Suprapubic skin (tissue), 4 donors: ENCODE measurements around the gene MYO5B.

ENCODE experiments used
- EP300 ChIP-seq: sonication (generic); formaldehyde crosslinking; IDR thresholded peaks from one replicate; pipeline ENCODE4 v1.6.1; 2017; ENCODE audit warnings: antibody characterized with exemption
- POLR2A ChIP-seq, 2 donors: fragments of 450-650 bp; IDR thresholded peaks; one replicate each; pipeline ENCODE4 v1.6.1; 2017; ENCODE audit warnings: antibody characterized with exemption in 2 of 2, mild to moderate bottlenecking in 2 of 2, moderate library complexity in 2 of 2
- POLR2AphosphoS5 ChIP-seq, 3 donors: sonication (generic); formaldehyde crosslinking; IDR thresholded peaks; one replicate each; pipeline ENCODE4 v1.6.1; 2017; ENCODE audit warnings: antibody characterized with exemption in 3 of 3
- TF ChIP-seq, protein P1 (sequence below), 2 donors: fragments of 200-600 bp in 1 of 2; fragments of 450-650 bp in 1 of 2; sonication (generic) in 1 of 2; IDR thresholded peaks; one replicate each; pipeline ENCODE4 v1.5.1; 2016 to 2019; ENCODE audit warnings: antibody characterized with exemption in 2 of 2, mild to moderate bottlenecking in 1 of 2, moderate library complexity in 1 of 2

DNA sequence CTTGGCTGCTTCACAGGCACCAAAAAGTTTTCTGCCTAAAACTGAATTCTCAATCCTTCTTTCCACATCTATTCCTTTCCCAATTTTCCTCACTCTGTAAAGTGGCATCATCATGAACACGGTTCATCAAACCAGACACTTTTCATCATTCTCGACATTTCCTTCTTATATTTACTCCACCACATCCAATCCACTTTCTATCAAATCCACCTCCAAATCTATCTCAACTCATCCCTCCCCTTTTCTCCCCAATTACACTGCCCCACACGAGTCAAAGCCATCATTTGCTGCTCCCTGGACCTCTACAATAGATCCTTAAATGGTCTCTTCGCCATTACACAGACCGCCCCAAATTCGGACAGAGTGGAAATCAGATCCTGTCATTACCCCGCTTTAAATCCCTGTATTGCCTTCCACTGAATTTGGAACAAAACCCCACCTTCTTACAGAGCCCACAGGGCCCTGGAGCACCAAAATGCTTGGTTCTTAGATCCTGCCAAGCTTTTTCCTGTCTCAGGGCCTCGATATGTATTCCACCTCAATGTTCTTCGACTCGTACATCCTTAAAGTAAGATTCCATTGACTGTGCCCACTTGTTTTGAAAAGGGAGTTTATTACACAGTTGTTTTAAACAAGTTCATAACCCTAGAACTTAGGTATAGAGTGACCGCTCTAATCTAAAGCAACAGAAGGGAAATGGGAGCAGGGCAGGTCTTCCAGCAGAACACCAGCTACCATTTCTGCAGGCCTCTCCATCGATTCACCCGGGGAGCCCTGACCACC, 382.5 kb downstream of the MYO5B start:
- TF ChIP-seq POLR2A (IDR thresholded peaks at IDR 0.05) (no peak), POLR2AphosphoS5 (IDR thresholded peaks at IDR 0.05) (no peak), EP300 (no peak)
- TF ChIP-seq, protein P1, sequence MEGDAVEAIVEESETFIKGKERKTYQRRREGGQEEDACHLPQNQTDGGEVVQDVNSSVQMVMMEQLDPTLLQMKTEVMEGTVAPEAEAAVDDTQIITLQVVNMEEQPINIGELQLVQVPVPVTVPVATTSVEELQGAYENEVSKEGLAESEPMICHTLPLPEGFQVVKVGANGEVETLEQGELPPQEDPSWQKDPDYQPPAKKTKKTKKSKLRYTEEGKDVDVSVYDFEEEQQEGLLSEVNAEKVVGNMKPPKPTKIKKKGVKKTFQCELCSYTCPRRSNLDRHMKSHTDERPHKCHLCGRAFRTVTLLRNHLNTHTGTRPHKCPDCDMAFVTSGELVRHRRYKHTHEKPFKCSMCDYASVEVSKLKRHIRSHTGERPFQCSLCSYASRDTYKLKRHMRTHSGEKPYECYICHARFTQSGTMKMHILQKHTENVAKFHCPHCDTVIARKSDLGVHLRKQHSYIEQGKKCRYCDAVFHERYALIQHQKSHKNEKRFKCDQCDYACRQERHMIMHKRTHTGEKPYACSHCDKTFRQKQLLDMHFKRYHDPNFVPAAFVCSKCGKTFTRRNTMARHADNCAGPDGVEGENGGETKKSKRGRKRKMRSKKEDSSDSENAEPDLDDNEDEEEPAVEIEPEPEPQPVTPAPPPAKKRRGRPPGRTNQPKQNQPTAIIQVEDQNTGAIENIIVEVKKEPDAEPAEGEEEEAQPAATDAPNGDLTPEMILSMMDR (IDR thresholded peaks at IDR 0.05): no peak
